PFSK-1 (cell line): ENCODE measurements around the gene NRIP3.

Experiments used
- FOXP2 ChIP-seq: optimal IDR thresholded peaks from 2 replicates; pipeline ENCODE3; 2011; ENCODE audit warnings: borderline replicate concordance, control low read depth, inconsistent platforms; ENCODE audit not compliant: insufficient read depth; ENCODE audit errors: extremely low read length, extremely low read depth
- POLR2AphosphoS5 ChIP-seq: IDR thresholded peaks from 2 replicates; pipeline ENCODE4 v1.6.1; 2012; ENCODE audit warnings: low read depth, mild to moderate bottlenecking, control low read depth, low read length, moderate library complexity
- SIN3A ChIP-seq: IDR thresholded peaks from 2 replicates; pipeline ENCODE4 v1.6.1; 2012; ENCODE audit warnings: mild to moderate bottlenecking, low read length, moderate library complexity, borderline replicate concordance; ENCODE audit not compliant: insufficient read depth
- TAF1 ChIP-seq: IDR thresholded peaks from 2 replicates; pipeline ENCODE4 v1.6.1; 2012; ENCODE audit warnings: low read length, control low read depth, borderline replicate concordance; ENCODE audit not compliant: insufficient read depth
- TF ChIP-seq, protein P1 (sequence below), 2 experiments: IDR thresholded peaks; 2 replicates each; pipeline versions ENCODE4 v1.6.1 to v1.8.0; 2011 to 2012; ENCODE audit warnings: low read depth in 2 of 2, low read length in 2 of 2, control low read depth in 1 of 2, inconsistent platforms in 1 of 2, mild to moderate bottlenecking in 1 of 2, moderate library complexity in 1 of 2; ENCODE audit not compliant: insufficient read depth in 1 of 2

NRIP3 gene

DNA sequence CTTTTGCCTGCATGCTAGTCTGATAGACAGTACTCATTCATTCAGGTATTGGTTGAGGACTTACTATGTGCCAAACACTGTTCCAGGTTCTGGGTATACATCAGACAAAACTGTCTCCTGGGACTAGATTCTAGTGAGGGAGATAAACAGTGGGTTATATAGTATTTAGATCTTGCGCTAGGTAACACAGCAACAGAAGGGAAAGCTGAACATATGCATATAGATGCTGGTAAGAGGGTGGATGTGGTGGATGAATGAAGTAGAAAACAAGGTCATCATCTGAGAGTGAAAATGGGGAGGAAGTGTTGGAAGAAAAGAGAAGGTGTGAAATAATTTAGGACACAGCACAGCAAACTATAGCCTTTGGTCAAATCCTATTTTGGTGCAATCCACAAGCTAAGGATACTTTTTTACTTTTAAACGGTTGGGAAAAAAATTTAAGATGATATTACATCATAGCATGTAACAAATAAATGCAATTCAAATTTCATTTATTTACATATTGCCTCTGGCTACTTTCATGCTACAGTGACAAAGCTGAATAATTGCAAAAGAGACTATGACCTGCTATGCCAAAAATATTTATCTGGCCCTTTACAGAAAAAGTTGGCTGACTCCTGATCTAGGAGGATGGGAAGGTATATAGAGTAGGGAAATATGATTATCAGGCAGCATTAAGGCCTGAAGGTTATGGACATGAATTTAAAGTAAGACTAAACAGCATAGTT, 32.4 kb downstream of the NRIP3 start:
- TF ChIP-seq TAF1 (no peak), POLR2AphosphoS5 (no peak)
- TF ChIP-seq, protein P1, sequence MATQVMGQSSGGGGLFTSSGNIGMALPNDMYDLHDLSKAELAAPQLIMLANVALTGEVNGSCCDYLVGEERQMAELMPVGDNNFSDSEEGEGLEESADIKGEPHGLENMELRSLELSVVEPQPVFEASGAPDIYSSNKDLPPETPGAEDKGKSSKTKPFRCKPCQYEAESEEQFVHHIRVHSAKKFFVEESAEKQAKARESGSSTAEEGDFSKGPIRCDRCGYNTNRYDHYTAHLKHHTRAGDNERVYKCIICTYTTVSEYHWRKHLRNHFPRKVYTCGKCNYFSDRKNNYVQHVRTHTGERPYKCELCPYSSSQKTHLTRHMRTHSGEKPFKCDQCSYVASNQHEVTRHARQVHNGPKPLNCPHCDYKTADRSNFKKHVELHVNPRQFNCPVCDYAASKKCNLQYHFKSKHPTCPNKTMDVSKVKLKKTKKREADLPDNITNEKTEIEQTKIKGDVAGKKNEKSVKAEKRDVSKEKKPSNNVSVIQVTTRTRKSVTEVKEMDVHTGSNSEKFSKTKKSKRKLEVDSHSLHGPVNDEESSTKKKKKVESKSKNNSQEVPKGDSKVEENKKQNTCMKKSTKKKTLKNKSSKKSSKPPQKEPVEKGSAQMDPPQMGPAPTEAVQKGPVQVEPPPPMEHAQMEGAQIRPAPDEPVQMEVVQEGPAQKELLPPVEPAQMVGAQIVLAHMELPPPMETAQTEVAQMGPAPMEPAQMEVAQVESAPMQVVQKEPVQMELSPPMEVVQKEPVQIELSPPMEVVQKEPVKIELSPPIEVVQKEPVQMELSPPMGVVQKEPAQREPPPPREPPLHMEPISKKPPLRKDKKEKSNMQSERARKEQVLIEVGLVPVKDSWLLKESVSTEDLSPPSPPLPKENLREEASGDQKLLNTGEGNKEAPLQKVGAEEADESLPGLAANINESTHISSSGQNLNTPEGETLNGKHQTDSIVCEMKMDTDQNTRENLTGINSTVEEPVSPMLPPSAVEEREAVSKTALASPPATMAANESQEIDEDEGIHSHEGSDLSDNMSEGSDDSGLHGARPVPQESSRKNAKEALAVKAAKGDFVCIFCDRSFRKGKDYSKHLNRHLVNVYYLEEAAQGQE (IDR thresholded peaks at IDR 0.05; ENCODE audit: insufficient read depth in 1 of 2, low read depth in 2 of 2, low read length in 2 of 2) = no peak

DNA sequence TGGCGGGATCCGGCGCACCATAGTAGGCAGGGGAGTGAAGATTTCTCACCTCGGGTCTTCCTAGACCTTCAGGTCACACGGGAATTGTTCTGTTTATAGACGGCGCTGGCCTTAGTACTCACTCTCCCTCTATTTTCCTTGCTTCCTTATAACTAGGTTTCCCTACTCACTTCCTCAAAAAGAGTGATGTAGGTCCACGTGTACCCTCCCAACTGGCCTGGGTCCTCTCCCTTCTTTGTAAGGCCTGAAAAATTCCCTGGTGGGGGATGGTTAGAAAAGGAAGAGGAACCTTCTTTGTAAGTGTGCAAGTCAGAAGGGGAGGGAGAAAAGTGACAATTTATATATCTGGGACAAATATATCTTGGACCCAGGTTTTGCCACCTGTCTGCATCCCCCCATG, 36.6 kb downstream of the NRIP3 start:
- TF ChIP-seq TAF1 = no peak
- TF ChIP-seq POLR2AphosphoS5 = no peak
- no peak for TF ChIP-seq SIN3A
- TF ChIP-seq, protein P1 (IDR thresholded peaks at IDR 0.05; ENCODE audit: insufficient read depth in 1 of 2, low read depth in 2 of 2, low read length in 2 of 2) = no peak
- TF ChIP-seq FOXP2 = no peak

DNA sequence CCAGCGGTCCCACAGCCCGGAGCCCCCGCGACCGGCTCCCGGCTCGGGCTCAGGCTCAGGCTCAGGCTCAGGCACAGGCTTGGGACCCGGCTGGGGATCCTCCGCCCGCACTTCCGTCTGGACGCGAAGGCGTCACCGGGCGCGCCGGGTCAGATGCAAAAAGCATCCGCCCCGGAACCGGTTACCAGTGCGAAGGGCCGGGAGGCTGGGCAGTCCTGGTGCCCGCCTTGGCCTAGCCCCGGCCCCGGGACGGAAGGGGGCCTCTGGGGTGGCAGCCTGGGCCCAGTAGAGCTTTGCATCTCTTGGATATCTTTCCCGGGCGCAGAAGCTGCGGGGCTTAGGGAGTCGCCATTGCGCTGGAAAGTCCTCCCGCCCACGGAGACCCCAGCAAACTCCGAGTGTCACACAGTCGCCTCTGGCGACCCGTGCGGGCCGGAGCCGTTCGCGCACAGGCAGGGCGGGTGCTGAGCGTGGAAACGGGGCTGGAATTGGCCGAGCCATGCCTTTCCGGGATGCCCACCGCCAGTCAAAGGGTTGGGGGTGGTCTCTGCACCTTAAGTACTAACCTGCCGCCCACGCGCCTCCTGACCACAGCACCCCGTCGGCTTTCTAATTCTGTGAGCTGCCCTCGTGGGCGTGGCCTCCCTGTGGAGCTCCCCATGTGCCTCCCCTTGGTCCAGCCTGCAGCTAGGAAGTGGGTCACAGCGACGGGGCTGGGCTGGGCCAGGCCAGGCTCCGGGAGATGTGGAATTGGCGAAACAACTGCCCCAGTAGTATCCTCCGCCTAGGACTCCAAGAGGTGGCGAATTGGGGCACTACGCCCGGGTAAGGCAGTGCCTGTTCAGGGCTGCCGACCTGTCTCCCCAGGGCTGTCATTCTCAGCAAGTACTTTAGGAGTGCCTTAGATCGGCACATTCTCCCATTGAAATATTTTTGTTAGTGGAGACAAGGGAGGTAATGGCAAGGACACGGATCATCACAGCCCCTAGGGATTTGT, 39.2 kb downstream of the NRIP3 start, which contains the start of gene TMEM9B:
TSS of gene TMEM9B (minus strand) at position 119 of the 997 bp plus-strand sequence. CDS start 129 bp downstream, outside the sequence.
- peak; percentile 21 for TF ChIP-seq FOXP2
- TF ChIP-seq POLR2AphosphoS5 = peak; percentile 98
- TF ChIP-seq SIN3A = no peak
- TF ChIP-seq TAF1 = peak; percentile 55; the same call in 1 of the 2 replicates
- TF ChIP-seq, protein P1 (IDR thresholded peaks at IDR 0.05; ENCODE audit: insufficient read depth in 1 of 2, low read depth in 2 of 2, low read length in 2 of 2) = no peak

DNA sequence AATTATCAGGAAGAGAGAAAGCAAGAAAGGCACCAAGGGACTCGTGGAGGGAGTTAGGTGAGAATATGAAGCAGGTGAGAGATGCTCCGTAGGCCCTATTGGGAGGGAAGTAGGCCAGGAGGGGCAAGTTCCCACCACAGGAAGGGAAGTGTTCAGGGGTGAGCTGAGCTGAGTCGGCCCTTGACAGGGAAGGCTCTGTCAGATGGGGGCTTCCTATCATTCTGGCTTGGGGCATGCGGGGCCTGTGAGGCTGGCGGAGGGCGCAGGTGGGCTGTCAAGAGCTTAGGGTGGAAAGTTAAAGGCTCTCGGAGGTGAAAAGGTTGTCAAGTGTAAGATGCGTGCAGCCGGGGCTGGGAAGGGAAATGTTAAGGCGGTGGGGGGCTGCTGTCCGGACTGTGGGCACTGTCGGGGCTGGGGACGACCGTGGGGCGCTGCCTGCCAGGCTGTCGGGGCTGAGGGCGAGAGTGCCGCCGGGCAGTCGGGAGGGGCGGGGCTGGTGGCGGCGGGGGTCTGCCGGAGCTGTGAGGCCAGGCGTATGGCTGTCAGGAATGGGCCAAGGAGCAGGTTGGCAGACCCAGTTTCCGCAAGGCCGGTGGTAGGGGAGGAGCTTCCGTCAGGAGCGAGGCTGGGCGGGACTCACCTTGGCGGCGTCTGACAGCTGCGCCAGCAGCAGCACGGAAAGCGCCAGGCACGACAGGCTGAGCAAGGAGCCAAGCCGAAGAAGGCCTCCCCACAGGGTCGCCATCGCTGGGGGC, 40.1 kb downstream of the NRIP3 start:
- TF ChIP-seq, protein P1 (IDR thresholded peaks at IDR 0.05; ENCODE audit: insufficient read depth in 1 of 2, low read depth in 2 of 2, low read length in 2 of 2) = no peak
- TF ChIP-seq FOXP2 = no peak
- no peak; the same call in 1 of the 2 replicates for TF ChIP-seq SIN3A
